Measurements from ENCODE around the gene NRXN3. TPM values are rescaled to one million over a fixed set of nuclear protein-coding genes. Genes with fewer than 3 reads are reported as not detected.

Gene NRXN3
- total RNA-seq, 1 experiment from 2014 or later: not detected

DNA sequence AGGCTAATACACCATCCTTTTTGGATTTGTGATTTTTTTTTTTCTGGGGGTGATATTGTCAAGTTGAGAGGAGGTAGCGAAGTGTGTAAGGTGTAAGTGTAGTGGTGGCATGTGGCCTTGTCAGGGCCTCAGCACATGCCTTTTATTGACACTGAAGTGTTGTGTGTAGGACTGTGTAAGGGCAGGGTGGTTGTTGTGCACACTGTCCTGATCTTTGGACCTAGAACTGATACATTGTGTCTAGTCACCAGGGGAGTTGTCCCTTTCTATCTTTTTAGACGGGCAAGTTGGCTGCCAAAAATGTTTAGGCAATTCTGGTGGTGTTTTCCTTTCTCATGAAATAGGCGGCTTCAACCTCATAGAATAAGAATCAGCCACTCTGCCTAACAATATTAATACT, 244.0 kb downstream of the NRXN3 start:
- no TSS peak for BruUV-seq (replicated peaks)
- DNase-seq: no peak
- CTCF ChIA-PET: no interaction called here
- TF ChIP-seq, protein P1, sequence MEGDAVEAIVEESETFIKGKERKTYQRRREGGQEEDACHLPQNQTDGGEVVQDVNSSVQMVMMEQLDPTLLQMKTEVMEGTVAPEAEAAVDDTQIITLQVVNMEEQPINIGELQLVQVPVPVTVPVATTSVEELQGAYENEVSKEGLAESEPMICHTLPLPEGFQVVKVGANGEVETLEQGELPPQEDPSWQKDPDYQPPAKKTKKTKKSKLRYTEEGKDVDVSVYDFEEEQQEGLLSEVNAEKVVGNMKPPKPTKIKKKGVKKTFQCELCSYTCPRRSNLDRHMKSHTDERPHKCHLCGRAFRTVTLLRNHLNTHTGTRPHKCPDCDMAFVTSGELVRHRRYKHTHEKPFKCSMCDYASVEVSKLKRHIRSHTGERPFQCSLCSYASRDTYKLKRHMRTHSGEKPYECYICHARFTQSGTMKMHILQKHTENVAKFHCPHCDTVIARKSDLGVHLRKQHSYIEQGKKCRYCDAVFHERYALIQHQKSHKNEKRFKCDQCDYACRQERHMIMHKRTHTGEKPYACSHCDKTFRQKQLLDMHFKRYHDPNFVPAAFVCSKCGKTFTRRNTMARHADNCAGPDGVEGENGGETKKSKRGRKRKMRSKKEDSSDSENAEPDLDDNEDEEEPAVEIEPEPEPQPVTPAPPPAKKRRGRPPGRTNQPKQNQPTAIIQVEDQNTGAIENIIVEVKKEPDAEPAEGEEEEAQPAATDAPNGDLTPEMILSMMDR (IDR thresholded peaks at IDR 0.05; ENCODE audit: unreplicated experiment): no peak
- H3K36me3 Mint-ChIP-seq (ENCODE audit: insufficient read depth, unreplicated experiment): no peaks in the 10 kb centered on the region
- H3K27ac Mint-ChIP-seq (ENCODE audit: unreplicated experiment): no peak overlapping the region
- H3K27me3 Mint-ChIP-seq (ENCODE audit: unreplicated experiment): peaks cover 55% of the 10 kb centered on the region
- no peaks in the 10 kb centered on the region for H3K4me1 Mint-ChIP-seq (ENCODE audit: low read depth, unreplicated experiment)
- no peak overlapping the region for H3K4me3 Mint-ChIP-seq (ENCODE audit: low read depth, unreplicated experiment)
- intact Hi-C loops (cut with micrococcal nuclease; ENCODE audit: unreplicated experiment): no loop called here
- no peaks in the 10 kb centered on the region for H3K9me3 Mint-ChIP-seq (ENCODE audit: low read depth, unreplicated experiment)

DNA sequence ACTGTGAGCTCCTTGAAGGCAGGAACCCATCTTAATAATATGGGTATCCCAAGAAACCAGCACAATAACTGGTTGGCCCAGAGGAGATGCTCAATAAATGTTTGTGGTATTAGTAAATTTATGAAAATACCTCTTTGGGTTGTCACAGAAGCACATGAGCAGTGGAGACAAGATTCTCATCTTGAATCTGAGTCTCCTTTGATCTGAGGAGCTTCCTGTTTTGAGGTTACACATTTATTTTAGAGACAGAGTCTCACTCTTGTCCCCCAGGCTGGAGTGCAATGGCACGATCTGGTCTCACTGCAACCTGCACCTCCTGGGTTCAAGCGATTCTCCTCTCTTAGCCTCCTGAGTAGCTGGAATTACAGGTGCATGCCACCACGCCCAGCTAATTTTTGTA, 247.4 kb downstream of the NRXN3 start:
- CTCF ChIA-PET: no interaction called here
- Mint-ChIP-seq H3K27me3 (ENCODE audit: unreplicated experiment) (peaks cover 38% of the 10 kb centered on the region), H3K4me1 (ENCODE audit: low read depth, unreplicated experiment) (no peaks in the 10 kb centered on the region), H3K9me3 (ENCODE audit: low read depth, unreplicated experiment) (no peaks in the 10 kb centered on the region), H3K36me3 (ENCODE audit: insufficient read depth, unreplicated experiment) (no peaks in the 10 kb centered on the region), H3K27ac (ENCODE audit: unreplicated experiment) (no peak overlapping the region), H3K4me3 (ENCODE audit: low read depth, unreplicated experiment) (no peak overlapping the region)
- intact Hi-C loops (cut with micrococcal nuclease; ENCODE audit: unreplicated experiment): no loop called here
- no TSS peak for BruUV-seq (replicated peaks)
- DNase-seq: no peak
- TF ChIP-seq, protein P1 (IDR thresholded peaks at IDR 0.05; ENCODE audit: unreplicated experiment): no peak

DNA sequence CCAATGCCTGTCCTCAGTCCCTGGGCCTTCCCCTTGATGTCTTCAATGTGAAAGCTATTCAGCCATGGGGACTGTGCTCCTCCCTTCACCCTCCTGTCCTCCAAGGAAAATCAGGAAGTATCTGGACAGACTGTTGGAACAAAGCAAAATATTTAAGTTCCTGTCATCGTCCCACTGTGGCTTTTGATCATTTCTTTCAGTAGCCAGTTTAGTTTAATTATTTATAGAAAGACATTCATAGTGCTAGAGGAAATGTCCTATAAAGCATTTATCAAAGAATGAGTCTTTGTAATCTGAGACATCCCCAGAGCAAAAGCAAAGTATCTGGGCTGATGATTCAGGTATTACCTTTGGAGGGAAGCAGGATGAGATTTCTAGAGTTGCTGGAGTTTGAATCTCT, 254.1 kb downstream of the NRXN3 start:
- DNase-seq: no peak
- H3K4me3 Mint-ChIP-seq (ENCODE audit: low read depth, unreplicated experiment): no peak overlapping the region
- no peaks in the 10 kb centered on the region for H3K9me3 Mint-ChIP-seq (ENCODE audit: low read depth, unreplicated experiment)
- H3K36me3 Mint-ChIP-seq (ENCODE audit: insufficient read depth, unreplicated experiment): no peaks in the 10 kb centered on the region
- TF ChIP-seq, protein P1 (IDR thresholded peaks at IDR 0.05; ENCODE audit: unreplicated experiment): no peak
- BruUV-seq (replicated peaks): no TSS peak
- intact Hi-C loops (cut with micrococcal nuclease; ENCODE audit: unreplicated experiment): no loop called here
- H3K27me3 Mint-ChIP-seq (ENCODE audit: unreplicated experiment): peaks cover 38% of the 10 kb centered on the region
- H3K27ac Mint-ChIP-seq (ENCODE audit: unreplicated experiment): no peak overlapping the region
- no peaks in the 10 kb centered on the region for H3K4me1 Mint-ChIP-seq (ENCODE audit: low read depth, unreplicated experiment)
- CTCF ChIA-PET: no interaction called here

DNA sequence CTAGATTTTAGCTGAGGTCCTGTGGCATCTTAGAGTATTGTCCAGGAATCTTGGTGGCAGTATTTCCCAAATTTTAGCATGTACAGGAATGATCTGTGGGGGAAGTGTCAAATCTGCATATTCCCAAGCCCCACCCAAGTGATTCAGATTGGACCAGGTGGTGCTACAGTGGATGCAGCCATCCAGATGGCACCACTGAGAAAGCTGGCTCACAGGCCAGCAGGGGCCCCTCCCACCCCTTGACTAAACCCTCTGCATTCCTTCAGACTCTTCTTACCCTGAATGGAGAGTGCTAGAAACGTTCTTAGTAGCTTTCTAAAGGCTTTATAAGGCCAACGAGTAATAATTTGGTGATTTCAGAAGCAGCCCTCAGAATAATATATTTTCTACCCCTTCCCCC, 255.2 kb downstream of the NRXN3 start:
- H3K4me1 Mint-ChIP-seq (ENCODE audit: low read depth, unreplicated experiment): no peaks in the 10 kb centered on the region
- no peaks in the 10 kb centered on the region for H3K36me3 Mint-ChIP-seq (ENCODE audit: insufficient read depth, unreplicated experiment)
- TF ChIP-seq, protein P1 (IDR thresholded peaks at IDR 0.05; ENCODE audit: unreplicated experiment): no peak
- intact Hi-C loops (cut with micrococcal nuclease; ENCODE audit: unreplicated experiment): no loop called here
- no peak overlapping the region for H3K4me3 Mint-ChIP-seq (ENCODE audit: low read depth, unreplicated experiment)
- H3K27ac Mint-ChIP-seq (ENCODE audit: unreplicated experiment): no peak overlapping the region
- H3K9me3 Mint-ChIP-seq (ENCODE audit: low read depth, unreplicated experiment): no peaks in the 10 kb centered on the region
- BruUV-seq (replicated peaks): no TSS peak
- no peak for DNase-seq
- CTCF ChIA-PET: interaction anchor here (0.8 kb wide), 1 partner anchor 13 kb away, joined by 3 read pairs; no protein-coding TSS in a partner anchor
- H3K27me3 Mint-ChIP-seq (ENCODE audit: unreplicated experiment): peaks cover 38% of the 10 kb centered on the region
